ENCODE measurements around the gene SPATA12.

SPATA12 gene

GRCh38 chr3:57120451-57121174 lies 60.1 kb downstream of the SPATA12 start:
- DNase-seq: no peak
